NCI-H226 (cell line): ENCODE measurements around the gene ZFAND3.

Experiments
- DNase-seq: peaks from one replicate; pipeline ENCODE4 v3.0.0-alpha.2; 2015

Gene ZFAND3

GRCh38 chr6:38141716-38142115 lies 322.2 kb downstream of the ZFAND3 start:
- DNase-seq = no peak

DNA sequence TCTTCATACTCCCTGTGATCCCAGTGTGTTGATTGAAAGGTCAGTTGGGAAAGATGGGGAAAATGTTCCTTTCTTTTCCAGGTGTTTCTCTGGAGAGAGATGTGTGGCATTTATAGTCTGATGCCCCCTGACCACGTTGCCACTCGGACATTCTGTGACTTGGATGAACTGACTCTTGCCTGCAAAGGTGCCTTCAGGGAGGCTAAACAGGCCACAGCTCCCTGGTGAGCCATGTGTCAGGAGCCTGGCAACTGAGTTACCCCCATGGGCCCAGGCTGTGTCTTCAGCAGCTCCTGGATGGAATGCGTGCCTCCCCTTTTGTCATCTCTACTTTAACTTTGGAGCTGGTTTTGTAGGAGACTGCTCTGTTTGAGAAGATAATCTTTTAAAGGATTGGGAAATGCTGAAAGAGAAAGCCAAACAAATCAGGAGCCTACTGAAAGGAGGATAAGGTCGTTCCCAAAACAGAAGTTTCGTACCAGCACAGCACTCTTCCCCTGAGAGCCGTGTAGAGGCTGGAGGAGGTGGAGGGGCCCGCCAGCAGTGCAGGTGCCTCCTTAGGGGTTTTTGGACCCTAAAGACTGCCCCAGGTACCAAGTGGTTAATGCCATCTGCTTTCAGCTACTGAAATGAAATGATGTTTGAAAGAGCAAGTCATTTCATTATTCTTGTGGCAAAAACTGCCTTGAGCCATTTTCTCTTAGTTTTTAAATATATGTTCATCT lies 322.8 kb downstream of the ZFAND3 start:
- DNase-seq = no peak

DNA sequence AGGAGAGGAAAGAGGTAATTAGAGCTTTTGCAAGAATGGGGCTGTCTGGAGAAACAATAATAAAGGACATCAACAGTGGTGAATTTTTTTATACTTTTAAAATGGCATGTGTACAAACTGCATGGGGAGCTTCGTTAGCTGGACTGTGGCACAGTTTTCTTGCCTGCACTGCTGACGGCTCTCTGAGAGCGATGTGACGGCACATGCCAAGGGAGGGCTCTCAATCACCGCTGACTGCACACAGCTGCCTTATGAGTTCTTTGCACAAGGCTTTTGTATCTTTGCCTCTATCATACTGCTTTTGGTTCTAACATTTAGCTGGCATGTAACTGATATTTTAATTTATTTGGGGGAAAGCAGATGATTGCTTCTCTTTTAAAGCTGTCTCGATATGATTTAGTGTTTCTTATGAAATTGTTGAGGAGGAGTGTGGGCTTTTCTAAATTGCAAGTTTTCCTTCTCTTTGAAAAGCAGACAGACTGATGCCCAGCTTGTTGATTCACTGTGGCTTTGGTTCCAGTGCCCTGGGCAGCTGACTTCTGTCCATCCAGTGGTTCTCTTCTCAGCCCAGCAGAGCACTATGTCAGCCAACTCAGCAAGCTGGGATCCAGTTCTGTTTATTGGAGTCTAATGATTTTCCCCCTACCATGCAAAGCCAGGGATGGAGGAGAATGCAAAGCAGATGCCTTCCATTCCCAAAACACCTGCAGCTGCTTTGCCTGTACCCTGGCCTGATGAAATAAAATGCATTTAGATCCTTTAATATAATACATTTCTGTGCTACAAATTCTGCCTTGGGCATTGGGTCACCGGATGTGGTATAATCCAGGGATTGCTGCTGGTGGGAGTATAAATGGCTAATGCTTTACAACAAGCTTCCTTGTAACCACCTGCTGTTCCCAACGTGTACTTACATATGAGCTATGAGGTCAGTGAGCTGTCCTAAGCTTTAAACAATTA lies 323.9 kb downstream of the ZFAND3 start:
- DNase-seq = no peak

DNA sequence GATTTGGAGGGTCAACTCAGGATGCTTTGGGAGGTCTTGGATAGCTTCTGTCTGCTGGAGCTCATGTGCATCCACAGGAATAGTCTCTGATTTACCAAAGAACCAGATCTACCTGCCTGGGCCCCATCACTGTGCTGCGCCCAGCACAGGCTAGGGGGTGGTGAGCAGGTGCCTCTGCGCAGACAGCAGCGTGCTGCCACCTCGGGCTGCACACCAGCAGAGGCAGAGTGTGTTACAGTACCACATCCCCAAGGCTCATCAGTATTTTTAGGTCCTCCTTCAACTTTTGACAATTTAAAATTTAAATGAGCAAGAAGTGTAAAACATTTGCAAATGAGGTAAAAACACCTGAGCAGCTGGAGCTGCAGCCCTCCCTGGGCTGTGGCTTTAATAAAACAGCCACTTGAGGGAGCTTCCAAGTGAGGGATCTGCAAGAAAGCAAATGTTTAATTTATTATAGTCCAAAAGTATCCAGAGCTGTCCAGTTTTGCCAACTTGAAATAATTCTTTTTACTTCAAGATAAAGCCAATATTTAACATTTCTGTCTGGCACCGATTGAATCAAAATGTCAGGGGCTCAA lies 324.9 kb downstream of the ZFAND3 start:
- DNase-seq = no peak

- no peak for DNase-seq
Observed at GRCh38 chr6:38146021-38146733, 326.6 kb downstream of the ZFAND3 start.

GRCh38 chr6:38146734-38147027 lies 327.2 kb downstream of the ZFAND3 start:
- no peak for DNase-seq

DNA sequence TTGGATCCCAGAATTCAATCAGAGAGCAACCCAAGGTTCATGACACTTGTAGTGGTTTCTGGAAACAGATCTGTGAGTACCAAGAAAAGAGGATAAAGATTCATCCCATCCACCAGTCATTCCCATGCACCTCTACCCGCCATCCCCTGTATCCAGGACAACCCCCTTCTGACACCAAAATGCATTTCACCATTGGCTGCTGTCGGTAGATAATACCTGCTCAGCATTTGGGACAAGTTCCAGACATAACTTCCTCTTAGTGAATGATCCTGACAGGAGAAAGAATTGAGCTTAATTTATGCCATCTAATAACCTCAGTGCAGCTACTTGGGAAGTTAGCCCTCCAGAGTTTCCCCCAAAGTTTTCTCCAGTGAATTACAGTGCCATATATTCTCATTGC lies 329.1 kb downstream of the ZFAND3 start:
- no peak for DNase-seq

DNA sequence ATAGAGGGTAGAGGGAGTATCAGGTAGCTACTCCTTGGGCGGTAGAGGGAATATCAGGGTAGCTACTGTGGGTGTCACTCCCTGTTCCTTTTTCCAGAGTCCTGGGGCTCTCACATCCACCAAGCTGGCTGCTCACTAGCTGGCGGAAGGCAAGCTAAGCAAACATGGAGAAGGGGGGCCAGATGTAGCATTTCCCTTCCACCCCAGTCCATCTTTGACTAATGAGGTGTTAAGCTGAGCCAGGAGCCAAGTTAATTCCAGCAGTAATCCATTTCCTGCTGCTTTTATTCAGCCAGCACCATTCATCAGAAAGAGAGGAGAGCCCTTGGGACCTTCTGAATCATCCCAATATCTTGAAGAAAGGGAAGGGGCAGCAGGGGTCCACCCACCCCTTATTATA lies 330.0 kb downstream of the ZFAND3 start:
- no peak for DNase-seq

DNA sequence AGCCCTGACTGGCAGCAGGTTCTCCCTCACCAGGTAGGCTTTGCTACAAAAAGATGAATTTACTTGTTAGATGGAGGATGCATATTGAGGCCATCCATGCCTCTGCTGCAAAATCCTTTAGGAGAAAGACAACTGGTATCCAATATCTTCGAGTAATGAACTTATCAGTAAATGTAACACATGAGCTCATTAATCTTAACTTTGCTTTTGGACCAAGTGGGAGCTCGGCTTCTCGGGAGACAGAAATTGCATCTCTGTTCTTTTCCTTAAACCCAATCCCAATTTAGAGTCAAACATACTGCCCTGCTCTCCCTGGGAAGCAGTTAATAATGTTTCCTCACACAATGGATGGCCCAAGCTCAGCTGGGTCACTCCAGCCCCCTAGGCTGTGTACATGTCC lies 330.5 kb downstream of the ZFAND3 start:
- DNase-seq = no peak

DNA sequence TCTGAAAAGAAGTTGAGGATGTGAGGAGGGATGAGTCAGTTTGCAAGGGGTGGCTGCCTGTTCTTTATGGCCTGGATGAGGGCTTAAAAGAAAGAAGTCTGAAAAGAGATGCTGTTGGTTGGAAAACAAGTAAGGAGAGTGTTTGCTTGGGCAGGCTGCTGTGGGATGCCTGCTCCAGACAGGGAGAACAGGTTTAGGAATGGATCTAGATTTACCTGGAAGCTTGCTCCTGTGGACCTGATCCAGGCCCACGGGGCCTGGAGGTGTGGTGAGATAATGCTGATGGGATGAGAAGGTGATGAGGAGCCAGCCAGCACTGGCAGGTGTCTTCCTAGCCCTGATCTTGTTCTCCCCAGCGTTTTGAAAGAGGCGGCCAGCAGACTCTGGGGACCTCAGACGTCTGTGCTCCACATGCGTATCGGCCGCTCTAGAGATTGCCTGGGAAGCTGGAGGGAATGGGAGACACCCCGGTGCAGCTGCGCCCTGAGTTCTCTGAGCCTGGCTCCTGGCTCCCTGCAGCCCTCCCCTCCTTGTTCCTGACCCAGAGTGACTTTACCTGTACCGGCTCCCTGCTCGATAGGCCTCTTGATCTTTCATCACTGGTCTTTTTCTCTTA lies 331.3 kb downstream of the ZFAND3 start:
- DNase-seq = no peak

GRCh38 chr6:38151580-38152500 lies 332.3 kb downstream of the ZFAND3 start:
- DNase-seq = no peak

DNA sequence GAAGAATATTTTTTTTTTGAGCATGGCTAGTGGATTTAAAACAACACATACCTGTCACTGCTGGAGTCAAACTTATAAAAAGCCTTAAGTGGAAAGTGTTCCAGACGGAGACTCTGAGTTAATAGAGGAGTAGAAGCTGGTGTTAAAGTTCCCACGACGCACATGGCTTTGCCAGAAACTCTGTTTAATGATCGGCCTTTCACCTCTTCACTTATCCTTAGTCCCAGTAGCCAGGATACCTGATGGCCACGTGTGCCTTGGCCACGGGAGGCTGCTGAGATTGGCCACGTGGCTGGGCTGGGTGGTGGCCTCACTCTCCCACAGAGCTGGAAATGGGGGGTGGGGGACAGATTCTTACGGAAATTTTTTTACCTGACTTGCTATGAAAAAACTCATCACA lies 333.1 kb downstream of the ZFAND3 start:
- DNase-seq = no peak

DNA sequence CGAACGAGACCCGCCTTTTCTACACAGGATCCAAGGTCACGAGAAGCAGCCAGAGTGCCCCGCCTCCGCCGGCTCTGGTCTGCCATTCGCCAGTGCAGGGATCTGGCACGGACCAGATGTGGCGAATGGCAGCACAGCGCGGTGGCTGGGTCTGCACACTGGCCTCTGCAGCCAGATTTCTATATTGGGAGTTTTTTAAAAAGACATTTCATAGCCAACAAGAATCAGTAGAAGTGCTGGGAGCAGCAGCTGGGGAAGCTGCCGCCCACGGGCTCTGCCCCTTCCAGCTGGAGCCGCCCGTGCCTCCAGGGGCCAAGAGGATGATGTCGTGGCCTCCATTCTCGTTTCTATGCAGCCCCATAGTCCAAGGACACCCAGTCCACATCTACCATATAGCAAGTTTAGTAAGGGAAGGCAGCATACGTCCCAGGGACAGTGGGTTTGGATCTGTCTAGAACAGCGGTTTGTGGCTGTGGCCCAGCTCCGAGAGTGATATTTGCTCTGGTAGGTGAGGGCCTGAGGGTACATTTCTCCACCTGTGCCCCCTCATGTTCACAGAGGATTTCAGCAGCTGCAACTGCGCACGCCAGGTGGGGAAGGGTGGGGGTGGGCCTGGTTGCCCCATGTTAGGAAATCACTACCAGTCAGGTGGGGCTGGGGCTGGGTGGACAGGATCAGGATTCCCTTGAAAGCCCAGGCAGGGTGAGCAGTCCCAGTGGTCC lies 333.7 kb downstream of the ZFAND3 start:
- no peak for DNase-seq

- no peak for DNase-seq
Observed at GRCh38 chr6:38153798-38154345, 334.3 kb downstream of the ZFAND3 start.

DNA sequence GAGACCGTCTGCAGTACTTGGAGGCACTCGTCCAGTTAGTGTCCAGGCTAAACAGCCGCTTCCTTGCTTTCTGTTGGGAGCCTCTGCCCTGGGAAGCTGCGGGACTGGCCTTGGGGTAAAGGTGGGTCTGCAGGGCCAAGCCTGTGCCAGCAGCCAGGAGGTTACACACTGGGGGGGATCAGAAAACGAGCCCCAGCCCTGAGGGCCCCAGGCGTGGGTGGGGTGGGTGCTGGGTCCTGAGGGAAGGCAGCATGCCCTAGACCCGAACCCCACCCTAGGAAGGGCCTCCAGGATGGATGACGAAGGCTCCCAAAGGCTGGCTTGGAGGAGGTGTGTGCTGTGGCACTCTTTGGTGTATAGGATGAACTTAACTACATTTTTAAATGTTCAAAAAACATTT lies 335.2 kb downstream of the ZFAND3 start:
- no peak for DNase-seq

GRCh38 chr6:38155144-38155543 lies 335.6 kb downstream of the ZFAND3 start:
- no peak for DNase-seq

DNA sequence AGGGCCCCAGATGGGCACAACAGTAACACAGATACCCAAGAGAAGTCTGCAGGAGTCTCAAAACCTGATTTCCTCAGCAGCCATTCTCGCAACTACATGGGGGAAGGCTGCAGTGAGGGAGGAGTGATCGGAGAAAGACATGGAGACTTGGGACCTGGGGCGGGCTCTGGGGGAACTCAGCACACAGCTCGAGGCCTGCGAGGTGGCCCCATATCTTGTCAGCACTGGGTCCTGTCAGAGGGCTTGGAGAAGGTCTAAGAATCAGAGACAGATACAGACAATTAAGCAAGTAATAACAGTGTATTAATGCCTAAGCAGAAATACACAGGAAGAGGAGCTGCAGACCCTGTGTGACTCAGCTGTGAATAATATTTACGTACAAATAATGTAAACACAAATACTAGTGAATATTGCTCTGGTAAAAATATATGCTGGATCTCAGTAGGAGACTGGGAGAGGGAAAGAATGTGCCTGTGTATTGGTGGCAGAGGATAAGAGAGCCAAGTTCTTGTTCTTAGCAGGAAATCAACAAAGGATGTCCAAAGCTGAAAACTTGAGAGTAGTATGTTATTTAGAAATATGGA lies 336.2 kb downstream of the ZFAND3 start:
- no peak for DNase-seq

DNA sequence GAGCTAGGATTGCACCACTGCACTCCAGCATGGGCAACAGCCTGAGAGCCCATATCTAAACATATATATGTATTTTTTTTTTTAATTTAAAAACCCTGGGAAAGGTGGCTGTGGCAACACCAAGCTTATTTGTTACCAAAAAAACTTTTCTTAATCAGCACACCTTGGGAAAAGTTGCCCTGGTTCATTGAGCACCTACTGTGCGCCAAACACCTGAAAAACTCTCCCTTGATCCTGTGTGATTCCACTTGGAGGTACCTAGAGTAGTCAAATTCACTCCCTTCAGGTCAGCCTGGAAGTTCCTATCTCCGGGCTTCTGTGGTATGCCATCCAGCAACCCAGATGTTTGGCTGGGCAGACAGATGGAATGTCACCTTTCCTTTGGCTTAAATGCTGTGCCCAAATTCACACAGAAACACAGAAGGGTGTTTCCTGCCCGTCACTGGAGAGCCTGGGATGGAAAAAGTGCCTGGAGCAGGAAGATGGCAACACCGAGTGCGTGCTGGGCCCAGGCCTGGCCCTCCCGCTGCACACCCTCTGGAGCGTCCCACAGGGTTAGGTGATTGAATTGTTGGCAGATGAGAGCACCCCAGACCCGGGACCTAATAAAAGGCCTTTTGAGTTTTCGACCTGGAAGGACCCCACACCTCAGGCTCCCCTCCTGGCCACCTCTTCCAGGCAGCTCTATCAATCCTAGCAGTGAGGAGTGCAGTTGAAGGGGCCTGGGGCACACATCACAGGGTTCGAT lies 337.5 kb downstream of the ZFAND3 start:
- no peak for DNase-seq

DNA sequence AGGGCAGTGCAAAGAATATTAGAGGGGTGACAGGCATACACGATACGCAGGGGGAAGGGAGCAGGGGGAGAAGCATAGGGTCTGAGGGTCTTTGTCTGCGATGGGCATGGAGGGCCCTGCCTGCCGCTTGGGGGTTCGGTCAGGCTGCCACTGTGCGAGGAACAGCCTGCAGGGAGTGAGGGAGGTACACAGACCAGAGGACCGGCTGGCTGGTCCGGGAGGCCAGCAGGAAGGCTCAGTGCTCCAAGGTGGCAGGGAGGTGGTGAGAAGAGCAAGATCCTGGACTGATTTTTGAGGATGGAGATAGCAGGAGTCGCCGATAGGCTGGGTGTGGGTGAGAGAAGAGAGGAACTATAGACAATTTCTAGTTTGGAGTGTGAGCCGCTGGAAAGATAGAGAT lies 338.4 kb downstream of the ZFAND3 start:
- no peak for DNase-seq
